Lower leg skin (tissue), 4 donors: ENCODE measurements around the gene IL36A. TPM values are rescaled to one million over a fixed set of nuclear protein-coding genes. Genes with fewer than 3 reads are reported as not detected.
A peak's percentile ranks its signal among the peaks of the same experiment; 100 is the strongest.

Experiments used
- DNase-seq, 2 donors: peaks; one replicate each; pipeline ENCODE4 v3.0.0-alpha.2; 2019; ENCODE audit warnings: low spot score in 2 of 2
- H3K4me3 ChIP-seq: fragments of 200-600 bp; sonication (generic); 2 replicates; pipeline ENCODE4 v1.5.1; 2017; ENCODE audit warnings: mild to moderate bottlenecking, low read depth; ENCODE audit not compliant: poor library complexity, severe bottlenecking
- CTCF ChIP-seq, 3 donors: fragments of 450-650 bp; IDR thresholded peaks; one replicate each; pipeline ENCODE4 v1.5.1; 2016; ENCODE audit warnings: antibody characterized with exemption in 3 of 3, mild to moderate bottlenecking in 3 of 3, moderate library complexity in 2 of 3
- POLR2A ChIP-seq, 2 donors: fragments of 450-650 bp; IDR thresholded peaks; one replicate each; pipeline ENCODE4 v1.6.1; 2016 to 2017; ENCODE audit warnings: antibody characterized with exemption in 2 of 2, mild to moderate bottlenecking in 1 of 2, moderate library complexity in 1 of 2
- WGBS, 2 donors: methylation state at CpG; one replicate each; pipeline ENCODE4 v1.1.5; 2018; 5-methylcytosine and 5-hydroxymethylcytosine counted together
- intact Hi-C: fragments of 100-400 bp; cut with DNase I; formaldehyde crosslinking; loops from one replicate; pipeline ENCODE4 v1.15.0; 2023; ENCODE audit warnings: low total_unique reads
- total RNA-seq, 4 donors: library from RNA; depleted of rRNA; stranded (reverse); fragments of >200 nt; gene quantifications; one replicate each; pipeline ENCODE4 v1.1.0, GENCODE V29; 2016

The IL36A gene
- total RNA-seq, 4 donors from 2014 or later: not detected

- TF ChIP-seq CTCF (IDR thresholded peaks at IDR 0.05) (no peak), POLR2A (IDR thresholded peaks at IDR 0.05) (no peak)
- 75% methylated on average over 6 of the region's 6 CpGs for WGBS, 2 donors
- intact Hi-C loops: no loop called here
- H3K4me3 ChIP-seq: no peak within 1 kb of the TSS
- no peak for DNase-seq
Measured at GRCh38 chr2:113052396-113052917, 47.2 kb downstream of the IL36A start, which contains the start of gene IL36B. Gene IL36B (minus strand): TSS chr2:113052867.

- peak in 1 of 2 donors; percentile 42 for DNase-seq
- intact Hi-C loops: no loop called here
- WGBS, 2 donors: 73 to 75% methylated on average over 3 of the region's 3 CpGs
- H3K4me3 ChIP-seq: no peak overlapping the region
- TF ChIP-seq CTCF (IDR thresholded peaks at IDR 0.05) (no peak), POLR2A (IDR thresholded peaks at IDR 0.05) (no peak)
Measured at GRCh38 chr2:113053666-113054065, 48.4 kb downstream of the IL36A start.

DNA sequence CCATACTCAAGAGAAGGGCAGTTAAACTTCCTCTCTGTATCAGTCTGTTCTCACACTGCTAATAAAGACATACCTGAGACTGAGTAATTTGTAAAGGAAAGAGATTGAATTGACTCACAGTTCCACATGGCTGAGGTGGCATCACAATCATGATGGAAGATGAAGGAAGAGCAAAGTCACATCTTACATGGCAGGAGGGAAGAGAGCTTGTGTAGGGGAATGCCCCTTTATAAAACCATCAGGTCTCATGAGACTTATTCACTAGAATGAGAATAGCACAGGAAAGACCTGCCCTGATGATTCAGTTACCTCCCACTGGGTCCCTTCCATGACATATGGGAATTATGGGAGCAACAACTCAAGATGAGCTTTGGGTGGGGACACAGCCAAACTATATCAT, 48.8 kb downstream of the IL36A start:
- no peak for DNase-seq
- TF ChIP-seq POLR2A (IDR thresholded peaks at IDR 0.05) (no peak), CTCF (IDR thresholded peaks at IDR 0.05) (no peak)
- intact Hi-C loops: no loop called here
- H3K4me3 ChIP-seq: no peak overlapping the region

- DNase-seq: peak in 1 of 2 donors; percentile 17
- TF ChIP-seq CTCF (IDR thresholded peaks at IDR 0.05): no peak
- TF ChIP-seq POLR2A (IDR thresholded peaks at IDR 0.05): no peak
- intact Hi-C loops: no loop called here
- WGBS, 2 donors: 33 to 38% methylated on average over 1 of the region's 1 CpG
- no peak overlapping the region for H3K4me3 ChIP-seq
Measured at GRCh38 chr2:113056521-113056920, 51.3 kb downstream of the IL36A start.

GRCh38 chr2:113057117-113057516, 51.9 kb downstream of the IL36A start:
- no peak for DNase-seq
- intact Hi-C loops: no loop called here
- H3K4me3 ChIP-seq: no peak overlapping the region
- TF ChIP-seq CTCF (IDR thresholded peaks at IDR 0.05) (no peak), POLR2A (IDR thresholded peaks at IDR 0.05) (no peak)
- 24 to 39% methylated on average over 1 of the region's 1 CpG for WGBS, 2 donors

Other genes starting within 250 kb of the IL36A start
- gene CKAP2L, start 240.8 kb upstream of the IL36A start, total RNA-seq: 10 to 100 TPM in 1 of 4 donors, 1 to 10 TPM in 3; 1.2 to 11.3 (median 2.0) TPM
- gene IL1A, start 221.0 kb upstream of the IL36A start, total RNA-seq: 1 to 10 TPM in 1 of 4 donors, under 1 TPM in 3; 0.53 to 5.3 (median 0.84) TPM
- under 1 TPM in 1 of 4 donors, not detected in 3; 0.47 TPM for gene IL1B, start 168.7 kb upstream of the IL36A start, total RNA-seq
- 100 to 1,000 TPM; 132 to 315 (median 147) TPM for gene IL37, start 94.3 kb upstream of the IL36A start, total RNA-seq
- gene IL36G, start 27.5 kb upstream of the IL36A start, total RNA-seq: 10 to 100 TPM; 19.1 to 65.1 (median 24.5) TPM
- gene IL36B, start 47.4 kb downstream of the IL36A start, total RNA-seq: 10 to 100 TPM in 1 of 4 donors, 1 to 10 TPM in 3; 2.3 to 11.9 (median 7.6) TPM
- 100 to 1,000 TPM in 1 of 4 donors, 10 to 100 TPM in 3; 51.0 to 121 (median 96.2) TPM for gene IL36RN, start 53.7 kb downstream of the IL36A start, total RNA-seq
- gene IL1F10, start 62.5 kb downstream of the IL36A start, total RNA-seq: 10 to 100 TPM in 3 of 4 donors, 1 to 10 TPM in 1; 8.3 to 41.6 (median 20.1) TPM
- 100 to 1,000 TPM; 120 to 178 (median 132) TPM for gene IL1RN, start 122.1 kb downstream of the IL36A start, total RNA-seq
- gene PSD4, start 168.5 kb downstream of the IL36A start, total RNA-seq: 10 to 100 TPM; 58.1 to 99.2 (median 87.6) TPM